ENCODE results near the gene HOXB2. TPM values are rescaled to one million over a fixed set of nuclear protein-coding genes. Genes with fewer than 3 reads are reported as not detected.

The HOXB2 gene
- total and polyA plus RNA-seq, 9 of the 15 experiments (the other 6 are each of a cell fraction or from before 2014, with no cell fraction given): 2.1 to 97.7 (median 21.2) TPM

DNA sequence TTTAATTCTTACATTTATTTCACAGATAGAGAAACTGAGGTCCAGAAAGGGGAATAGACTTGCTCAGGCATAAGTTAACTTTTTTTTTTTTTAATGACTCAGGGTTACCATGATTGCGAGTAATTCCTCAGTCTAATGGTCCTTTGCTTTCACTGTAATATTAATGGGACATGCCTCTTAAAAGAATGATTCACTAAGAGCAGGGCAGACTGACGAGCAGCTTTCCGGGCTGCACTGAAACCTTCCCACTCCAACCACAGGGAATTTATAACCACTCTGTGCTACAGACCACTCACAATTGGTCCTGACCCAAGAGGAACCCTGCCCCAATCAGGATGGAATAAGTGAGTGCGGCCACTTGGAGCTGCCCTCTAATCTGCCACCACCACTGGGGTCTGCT lies 5.7 kb downstream of the HOXB2 start:
- Histone ChIP-seq H2AFZ (ENCODE audit: low read depth, low read length) (no peak overlapping the region), H3K9ac (ENCODE audit: insufficient read depth in 1 of 2, low read depth in 2 of 2, low read length in 2 of 2) (no peak overlapping the region), H3K79me2 (ENCODE audit: control insufficient read depth, insufficient read depth, low read length) (peaks cover 44% of the 10 kb centered on the region), H3K9me3 (replicated peaks; ENCODE audit: control insufficient read depth, insufficient read depth, low read depth, low read length) (no peaks in the 10 kb centered on the region), H3K36me3 (ENCODE audit: control insufficient read depth, insufficient read depth, low read length) (peaks cover 20% of the 10 kb centered on the region; the same call in 1 of the 3 replicates), H3K27ac (ENCODE audit: extremely low read depth, low read depth, low read length) (no peak overlapping the region), H4K20me1 (replicated peaks; ENCODE audit: control insufficient read depth, insufficient read depth, low read length) (no peaks in the 10 kb centered on the region), H3K27me3 (ENCODE audit: control insufficient read depth in 2 of 2, insufficient read depth in 2 of 2, low read length in 2 of 2) (no peaks in the 10 kb centered on the region), H3K4me1 (replicated peaks in 1 of 2; ENCODE audit: control insufficient read depth in 2 of 2, insufficient read depth in 2 of 2, low read length in 2 of 2) (peaks cover 21 to 25% of the 10 kb centered on the region in 2 experiments), H3K4me3 (no peak overlapping the region), H3K4me2 (ENCODE audit: insufficient read depth, low read length) (no peak overlapping the region), H3K9me1 (ENCODE audit: control insufficient read depth, insufficient read depth, low read length) (no peaks in the 10 kb centered on the region)
- POLR2A ChIA-PET: interaction anchor here (1.5 kb wide), 1 partner anchor 10 kb away, joined by 4 read pairs; no protein-coding TSS in a partner anchor
- TF ChIP-seq PHB (CRISPR knock-in tag; IDR thresholded peaks at IDR 0.05): no peak
- no peak for TF ChIP-seq SIN3B (IDR thresholded peaks at IDR 0.05; ENCODE audit: low read depth)
- TF ChIP-seq ZNF778 (CRISPR knock-in tag; IDR thresholded peaks at IDR 0.05): no peak
- no peak for TF ChIP-seq BRD4 (IDR thresholded peaks at IDR 0.05)
- TF ChIP-seq, protein P1, sequence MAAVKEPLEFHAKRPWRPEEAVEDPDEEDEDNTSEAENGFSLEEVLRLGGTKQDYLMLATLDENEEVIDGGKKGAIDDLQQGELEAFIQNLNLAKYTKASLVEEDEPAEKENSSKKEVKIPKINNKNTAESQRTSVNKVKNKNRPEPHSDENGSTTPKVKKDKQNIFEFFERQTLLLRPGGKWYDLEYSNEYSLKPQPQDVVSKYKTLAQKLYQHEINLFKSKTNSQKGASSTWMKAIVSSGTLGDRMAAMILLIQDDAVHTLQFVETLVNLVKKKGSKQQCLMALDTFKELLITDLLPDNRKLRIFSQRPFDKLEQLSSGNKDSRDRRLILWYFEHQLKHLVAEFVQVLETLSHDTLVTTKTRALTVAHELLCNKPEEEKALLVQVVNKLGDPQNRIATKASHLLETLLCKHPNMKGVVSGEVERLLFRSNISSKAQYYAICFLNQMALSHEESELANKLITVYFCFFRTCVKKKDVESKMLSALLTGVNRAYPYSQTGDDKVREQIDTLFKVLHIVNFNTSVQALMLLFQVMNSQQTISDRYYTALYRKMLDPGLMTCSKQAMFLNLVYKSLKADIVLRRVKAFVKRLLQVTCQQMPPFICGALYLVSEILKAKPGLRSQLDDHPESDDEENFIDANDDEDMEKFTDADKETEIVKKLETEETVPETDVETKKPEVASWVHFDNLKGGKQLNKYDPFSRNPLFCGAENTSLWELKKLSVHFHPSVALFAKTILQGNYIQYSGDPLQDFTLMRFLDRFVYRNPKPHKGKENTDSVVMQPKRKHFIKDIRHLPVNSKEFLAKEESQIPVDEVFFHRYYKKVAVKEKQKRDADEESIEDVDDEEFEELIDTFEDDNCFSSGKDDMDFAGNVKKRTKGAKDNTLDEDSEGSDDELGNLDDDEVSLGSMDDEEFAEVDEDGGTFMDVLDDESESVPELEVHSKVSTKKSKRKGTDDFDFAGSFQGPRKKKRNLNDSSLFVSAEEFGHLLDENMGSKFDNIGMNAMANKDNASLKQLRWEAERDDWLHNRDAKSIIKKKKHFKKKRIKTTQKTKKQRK (IDR thresholded peaks at IDR 0.05; ENCODE audit: borderline replicate concordance, low read depth, low read length): no peak
- TF ChIP-seq, protein P2, sequence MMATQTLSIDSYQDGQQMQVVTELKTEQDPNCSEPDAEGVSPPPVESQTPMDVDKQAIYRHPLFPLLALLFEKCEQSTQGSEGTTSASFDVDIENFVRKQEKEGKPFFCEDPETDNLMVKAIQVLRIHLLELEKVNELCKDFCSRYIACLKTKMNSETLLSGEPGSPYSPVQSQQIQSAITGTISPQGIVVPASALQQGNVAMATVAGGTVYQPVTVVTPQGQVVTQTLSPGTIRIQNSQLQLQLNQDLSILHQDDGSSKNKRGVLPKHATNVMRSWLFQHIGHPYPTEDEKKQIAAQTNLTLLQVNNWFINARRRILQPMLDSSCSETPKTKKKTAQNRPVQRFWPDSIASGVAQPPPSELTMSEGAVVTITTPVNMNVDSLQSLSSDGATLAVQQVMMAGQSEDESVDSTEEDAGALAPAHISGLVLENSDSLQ (IDR thresholded peaks at IDR 0.05): no peak
- TF ChIP-seq, protein P3, sequence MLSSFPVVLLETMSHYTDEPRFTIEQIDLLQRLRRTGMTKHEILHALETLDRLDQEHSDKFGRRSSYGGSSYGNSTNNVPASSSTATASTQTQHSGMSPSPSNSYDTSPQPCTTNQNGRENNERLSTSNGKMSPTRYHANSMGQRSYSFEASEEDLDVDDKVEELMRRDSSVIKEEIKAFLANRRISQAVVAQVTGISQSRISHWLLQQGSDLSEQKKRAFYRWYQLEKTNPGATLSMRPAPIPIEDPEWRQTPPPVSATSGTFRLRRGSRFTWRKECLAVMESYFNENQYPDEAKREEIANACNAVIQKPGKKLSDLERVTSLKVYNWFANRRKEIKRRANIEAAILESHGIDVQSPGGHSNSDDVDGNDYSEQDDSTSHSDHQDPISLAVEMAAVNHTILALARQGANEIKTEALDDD (IDR thresholded peaks at IDR 0.05): no peak
- no peak for TF ChIP-seq LARP7 (IDR thresholded peaks at IDR 0.05)
- CTCF ChIA-PET (ENCODE audit: low intra/inter-chr PET ratio): no interaction called here
- ATAC-seq (no peak), FAIRE-seq (no peak), DNase-seq (ENCODE audit: extremely low read depth in 1 of 4, low spot score in 3 of 4) (no peak)
- BruUV-seq (replicated peaks): no TSS peak
- 69% methylated on average over 4 of the region's 4 CpGs for WGBS (ENCODE audit: insufficient coverage, low coverage, missing lambda C conversion rate)
- intact Hi-C loops (cut with micrococcal nuclease): no loop called here
- in situ Hi-C loops (cut with MboI): no loop called here
